GM18498 (cell line): ENCODE results near the gene PARP8.

ENCODE experiments used
- ATAC-seq: cut with Tn5 transposase; IDR thresholded peaks from one replicate; pipeline ENCODE4 v1.9.1; 2021; ENCODE audit warnings: mild to moderate bottlenecking, moderate library complexity; ENCODE audit not compliant: unreplicated experiment

The PARP8 gene

DNA sequence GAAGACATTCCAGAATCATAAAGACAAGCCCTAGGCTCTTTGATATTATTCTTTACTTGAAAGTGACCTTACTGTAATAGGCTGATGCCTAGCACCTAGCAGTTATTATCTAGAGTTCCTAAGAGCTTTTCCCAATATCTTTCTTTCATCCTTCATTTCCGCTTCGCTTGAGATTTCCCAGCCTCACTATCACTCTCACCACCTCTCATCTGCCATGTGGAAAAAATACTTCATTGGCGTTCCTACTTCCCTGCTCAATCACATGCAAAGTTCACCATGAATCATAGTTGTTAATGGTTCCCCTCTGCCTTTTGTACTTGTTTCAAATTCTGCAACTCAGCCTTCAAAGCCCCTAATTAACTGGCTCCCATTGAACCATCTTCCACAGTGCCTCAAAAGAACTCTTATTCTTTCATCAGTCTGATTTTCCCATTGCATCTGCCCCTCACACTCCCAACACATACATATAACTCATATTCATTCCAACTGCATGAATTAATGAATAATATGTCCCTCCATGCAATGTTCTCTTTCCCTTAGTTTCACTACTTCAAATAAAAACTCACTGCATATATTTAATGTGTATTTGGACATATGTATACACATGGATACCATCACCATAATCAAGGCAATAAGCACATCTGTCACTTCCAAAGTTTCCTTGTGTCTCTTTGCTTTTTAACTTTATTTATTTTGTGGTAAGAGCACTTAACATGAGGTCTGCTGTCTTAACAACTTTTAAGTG lies 221.6 kb downstream of the PARP8 start:
- ATAC-seq, result no peak

DNA sequence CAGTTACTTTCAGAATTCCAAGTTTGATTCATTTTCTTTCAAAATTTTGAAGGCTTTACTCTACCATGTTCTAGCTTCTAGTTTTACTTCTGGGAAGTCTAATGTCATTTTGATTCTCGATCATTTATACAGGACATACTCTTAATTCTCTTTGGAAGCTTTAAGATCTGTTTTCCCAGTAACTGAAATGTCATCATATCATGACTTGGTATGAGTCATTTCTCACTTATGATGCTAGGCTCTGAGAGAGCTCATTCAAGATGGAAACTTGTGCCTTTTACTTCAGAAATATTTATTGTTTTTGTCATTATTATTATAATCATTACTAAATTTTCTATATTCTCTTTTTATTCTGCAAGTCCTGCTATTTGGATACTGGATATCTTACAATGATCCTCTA lies 222.3 kb downstream of the PARP8 start:
- no peak for ATAC-seq

DNA sequence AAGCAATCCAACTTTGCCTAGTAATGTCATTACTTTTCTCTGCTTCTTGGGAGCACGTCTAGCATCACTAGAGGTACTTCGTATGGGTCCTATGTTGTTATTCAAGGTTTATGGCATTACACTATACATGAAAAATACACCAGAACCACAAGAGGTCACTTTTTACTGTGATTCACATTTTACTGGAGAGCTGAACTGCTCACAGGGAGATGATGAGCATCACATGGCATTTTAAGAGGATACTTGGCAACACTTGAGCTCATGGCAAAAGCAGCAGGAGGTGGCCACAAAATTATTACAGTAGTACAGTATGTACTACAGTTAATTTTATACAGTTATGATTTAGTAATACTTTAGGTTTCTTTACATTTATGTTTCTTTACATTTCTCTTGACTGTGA lies 223.4 kb downstream of the PARP8 start:
- ATAC-seq, result no peak
